NCI-H446 (cell line): ENCODE measurements around the gene LURAP1L.

Experiments used
- DNase-seq, 2 experiments: peaks; one replicate each; lab custom pipeline; 2025; lab: John Stamatoyannopoulos, UW

Gene LURAP1L

DNA sequence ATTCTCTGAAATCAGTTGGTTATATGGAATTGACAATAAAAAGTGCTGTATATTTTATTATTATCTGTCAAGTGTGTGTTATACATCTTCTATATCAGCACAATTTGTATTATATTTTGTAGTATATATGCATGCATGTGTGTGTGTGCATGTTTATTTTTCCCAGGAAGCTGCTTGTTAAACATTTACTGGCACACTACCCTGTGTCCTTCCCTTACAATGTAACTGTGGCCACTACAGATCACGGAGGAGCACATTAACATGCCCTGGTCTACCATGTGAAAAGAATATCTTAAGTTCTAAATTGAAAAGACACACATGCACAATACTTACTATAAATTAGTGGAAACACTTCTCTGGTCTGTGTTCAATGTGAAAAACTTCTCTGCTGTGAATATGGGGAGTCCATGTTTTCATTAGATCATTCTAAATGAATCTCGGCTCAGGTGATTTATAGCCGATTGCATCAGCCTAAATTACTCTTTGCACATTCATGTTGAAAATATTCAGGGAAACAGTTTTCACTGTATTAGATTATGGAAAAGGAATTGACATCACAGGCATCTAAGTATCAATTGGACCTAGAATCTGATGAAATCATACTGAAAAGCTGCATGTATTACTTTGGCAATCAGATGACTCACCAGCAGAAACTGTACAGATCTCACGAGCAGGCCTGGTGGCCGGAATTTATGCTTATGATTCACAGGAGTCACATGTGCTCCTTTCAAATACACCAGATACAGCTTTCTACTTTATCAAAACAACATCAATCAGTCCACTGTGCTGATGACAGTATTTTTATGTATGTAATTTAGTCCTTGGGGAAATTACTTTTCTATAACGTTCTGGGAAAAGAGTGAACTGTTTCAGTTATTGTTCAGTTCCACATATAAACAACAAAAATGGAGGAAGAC lies 39.4 kb downstream of the LURAP1L start:
- peak; percentile 80 to 84 for DNase-seq

- DNase-seq, result no peak
Measured at GRCh38 chr9:12814877-12815237, 40.0 kb downstream of the LURAP1L start.

- DNase-seq, result no peak
Measured at GRCh38 chr9:12815888-12816287, 41.1 kb downstream of the LURAP1L start.

- DNase-seq, result no peak
Measured at GRCh38 chr9:12816656-12817101, 41.9 kb downstream of the LURAP1L start.

DNA sequence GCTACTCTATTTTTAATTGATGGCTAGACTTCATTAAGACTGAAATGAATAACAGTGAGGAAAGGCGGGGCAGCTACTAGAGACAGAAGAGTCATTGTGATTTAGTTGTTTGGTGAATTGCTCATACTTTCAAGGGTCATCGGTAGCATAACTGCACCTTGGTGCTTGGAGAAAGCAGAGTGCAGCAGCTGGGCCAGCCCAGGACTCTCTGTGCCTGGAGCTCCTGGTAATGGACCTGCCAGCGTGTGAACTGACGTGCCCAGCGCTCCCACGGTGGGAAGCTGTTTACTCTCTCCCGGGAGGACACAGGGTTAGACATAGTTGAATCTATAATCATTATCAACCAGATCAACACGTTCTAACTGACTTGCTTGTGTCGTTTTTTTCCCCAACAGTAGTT lies 42.9 kb downstream of the LURAP1L start:
- no peak for DNase-seq

DNA sequence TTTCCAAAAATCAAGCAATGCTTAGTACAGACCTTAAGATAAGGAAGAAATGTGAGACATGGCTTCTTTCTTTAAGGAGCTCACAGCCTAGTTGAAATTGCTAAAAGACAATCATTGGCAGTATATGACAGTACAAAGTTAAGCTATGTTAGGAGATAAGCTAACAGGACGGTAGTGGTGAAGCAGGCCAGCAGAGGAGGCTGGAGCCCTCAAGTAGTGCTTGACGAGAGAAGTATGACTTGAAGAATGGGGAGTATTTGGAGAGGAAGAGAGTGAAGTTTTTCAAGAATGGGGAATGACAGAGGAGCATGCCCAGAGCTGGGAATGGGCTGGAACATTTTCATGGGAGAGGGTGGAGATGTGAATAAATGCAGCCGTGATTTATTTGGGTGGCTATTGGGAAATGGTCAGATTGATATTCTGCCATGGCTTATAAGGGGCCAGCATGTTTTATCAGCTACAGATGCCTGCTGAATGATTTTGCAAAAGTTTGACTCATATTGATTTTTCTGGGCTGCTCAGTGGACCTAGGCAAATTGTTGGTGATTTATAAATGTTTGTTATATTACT lies 43.7 kb downstream of the LURAP1L start:
- DNase-seq, result no peak

- DNase-seq, result peak in 1 of 2 experiments; percentile 46
Measured at GRCh38 chr9:12819436-12820185, 44.8 kb downstream of the LURAP1L start.

GRCh38 chr9:12822111-12822510 lies 47.3 kb downstream of the LURAP1L start:
- DNase-seq, result no peak

DNA sequence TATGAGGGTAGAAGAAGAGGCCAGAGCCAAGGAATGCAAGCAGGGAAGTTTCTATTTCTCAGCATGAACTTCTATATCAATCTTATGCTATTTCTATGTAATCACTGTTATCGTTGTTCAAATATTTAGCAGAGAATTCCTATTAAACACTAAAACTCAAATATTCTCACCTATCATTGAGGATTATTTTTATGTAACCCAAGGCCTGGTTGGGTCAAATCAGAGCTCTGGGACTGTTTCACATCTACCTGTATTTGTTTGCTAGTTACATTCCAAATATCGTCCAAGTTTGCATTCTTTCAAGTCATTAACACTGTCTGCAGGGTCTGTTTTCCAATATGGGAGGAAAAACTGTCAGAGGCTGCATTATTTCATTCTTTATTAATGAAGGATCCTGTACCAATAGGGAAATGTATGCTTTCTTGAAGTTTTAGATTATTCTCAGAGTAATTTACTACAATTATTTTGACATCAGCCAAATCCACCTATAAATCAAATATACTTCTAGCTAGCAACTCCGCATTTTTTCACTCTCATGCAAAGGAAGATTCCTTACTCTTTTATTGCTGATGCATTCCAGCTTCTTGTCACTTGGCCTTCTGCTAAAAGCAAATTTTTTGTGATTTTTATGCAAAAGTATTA lies 52.2 kb downstream of the LURAP1L start:
- no peak for DNase-seq

GRCh38 chr9:12833701-12834100 lies 58.9 kb downstream of the LURAP1L start:
- no peak for DNase-seq

- no peak for DNase-seq
Measured at GRCh38 chr9:12838546-12838945, 63.7 kb downstream of the LURAP1L start.

DNA sequence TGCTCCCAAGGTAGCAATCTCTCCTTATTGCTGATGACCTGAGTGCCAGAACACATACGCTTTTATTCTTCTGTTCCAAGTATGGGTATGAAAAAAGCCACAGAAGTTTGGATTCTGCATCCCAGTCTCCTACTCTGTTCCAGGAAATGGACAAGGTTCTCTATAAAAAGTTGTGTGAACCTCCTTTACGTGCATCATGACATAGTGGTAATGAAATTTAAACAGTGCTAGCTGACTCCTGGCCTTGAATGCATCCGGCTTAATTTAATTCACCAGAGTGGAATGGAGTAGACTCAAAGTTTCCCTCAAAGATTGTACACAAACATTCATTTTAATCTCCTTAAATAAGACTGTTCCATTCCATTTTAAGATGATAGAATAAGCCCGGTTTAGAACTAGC lies 68.9 kb downstream of the LURAP1L start:
- DNase-seq, result no peak

- DNase-seq, result no peak
Measured at GRCh38 chr9:12846035-12846434, 71.2 kb downstream of the LURAP1L start.

GRCh38 chr9:12847561-12847960 lies 72.7 kb downstream of the LURAP1L start:
- DNase-seq, result no peak

DNA sequence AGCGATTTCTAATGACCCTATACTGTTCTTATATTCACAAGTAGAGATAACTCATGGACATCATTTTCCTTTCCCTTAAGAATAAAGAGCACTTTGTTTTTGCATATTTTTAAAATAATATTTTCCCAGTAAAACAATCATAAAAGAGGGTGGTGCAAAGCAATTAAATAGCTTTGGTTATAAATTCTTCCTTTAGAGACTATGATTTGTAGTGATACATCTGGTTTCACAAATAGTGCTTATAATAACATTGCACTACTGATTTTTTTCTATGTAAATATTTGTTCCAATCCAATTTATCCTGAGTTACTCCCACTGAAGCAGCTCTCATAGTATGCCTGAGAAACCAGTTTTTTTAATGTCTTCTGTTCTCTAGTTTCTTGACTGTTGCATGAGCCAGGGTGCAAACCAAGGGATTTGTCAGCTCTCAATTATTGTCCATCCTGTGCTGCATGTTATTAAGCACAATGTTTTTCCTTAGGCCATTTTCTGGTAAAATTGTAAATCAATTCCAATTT lies 74.7 kb downstream of the LURAP1L start:
- no peak for DNase-seq

- no peak for DNase-seq
Measured at GRCh38 chr9:12851341-12852090, 76.7 kb downstream of the LURAP1L start.

GRCh38 chr9:12853051-12853450 lies 78.2 kb downstream of the LURAP1L start:
- DNase-seq, result no peak

- DNase-seq, result no peak
Measured at GRCh38 chr9:12854221-12854620, 79.4 kb downstream of the LURAP1L start.

DNA sequence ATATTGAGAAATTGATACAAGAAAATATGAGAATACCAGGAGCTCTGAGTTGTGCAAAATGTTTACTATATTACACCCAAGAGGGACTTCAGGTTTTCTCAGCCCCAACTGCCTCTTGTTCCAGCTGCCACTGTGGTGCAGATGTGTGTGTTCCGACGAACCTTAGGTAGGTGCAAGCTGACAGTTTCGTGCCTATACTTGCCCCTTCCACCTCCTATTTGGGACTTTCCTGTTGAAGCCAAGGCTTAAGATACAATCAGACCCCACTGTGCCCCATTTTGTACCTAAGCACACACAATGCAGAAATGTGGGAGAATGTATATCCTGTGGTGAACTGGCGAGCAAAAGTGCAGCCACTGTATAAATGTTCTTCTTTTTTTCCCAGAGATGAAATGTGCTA lies 80.2 kb downstream of the LURAP1L start:
- no peak for DNase-seq

DNA sequence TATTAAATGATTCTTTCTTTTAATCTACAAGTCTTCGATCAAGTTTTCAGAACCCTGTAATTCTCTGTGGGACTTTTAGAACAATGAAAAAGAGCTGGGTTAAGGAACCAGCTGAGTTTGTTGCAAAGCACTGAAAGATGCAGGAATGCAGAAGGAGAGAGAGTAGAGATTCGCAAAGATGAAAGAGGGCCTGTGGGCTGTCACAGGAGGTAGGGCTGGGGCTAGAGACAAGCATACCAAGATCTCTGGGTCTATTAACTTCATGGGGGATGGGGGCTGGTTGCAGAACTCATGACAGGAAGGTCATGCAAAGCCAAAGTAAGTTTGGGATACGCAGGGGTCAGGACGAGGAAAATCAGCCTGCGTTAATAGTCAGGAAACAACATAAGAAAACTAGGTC lies 81.8 kb downstream of the LURAP1L start:
- no peak for DNase-seq

DNA sequence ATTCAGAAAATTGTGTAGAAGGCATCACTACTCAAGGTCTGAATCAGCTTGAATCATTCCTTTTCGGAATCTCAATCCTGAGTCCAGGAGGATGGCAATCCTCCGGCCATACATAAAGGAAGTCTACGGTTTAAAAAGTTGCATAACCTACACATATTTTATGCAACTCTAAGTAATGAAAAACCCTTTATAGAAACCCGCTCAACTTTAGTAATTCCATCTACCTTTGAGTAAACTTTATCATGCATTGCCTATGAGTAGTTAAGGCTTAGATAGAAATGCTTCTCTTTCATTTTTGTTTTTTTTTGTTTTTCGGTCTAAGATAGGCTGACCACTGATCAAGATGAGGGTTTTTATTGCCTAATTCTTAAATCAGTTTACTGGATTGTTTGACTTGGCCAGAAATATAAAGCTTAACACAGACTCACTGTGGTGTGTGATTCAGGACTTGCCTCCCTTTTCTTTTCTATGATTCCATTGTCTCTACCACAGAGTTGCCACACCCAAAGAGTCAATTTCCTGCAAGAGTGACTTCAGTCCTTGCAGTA lies 85.0 kb downstream of the LURAP1L start:
- DNase-seq, result no peak
